ENCODE data around the gene IL17C.

DNA sequence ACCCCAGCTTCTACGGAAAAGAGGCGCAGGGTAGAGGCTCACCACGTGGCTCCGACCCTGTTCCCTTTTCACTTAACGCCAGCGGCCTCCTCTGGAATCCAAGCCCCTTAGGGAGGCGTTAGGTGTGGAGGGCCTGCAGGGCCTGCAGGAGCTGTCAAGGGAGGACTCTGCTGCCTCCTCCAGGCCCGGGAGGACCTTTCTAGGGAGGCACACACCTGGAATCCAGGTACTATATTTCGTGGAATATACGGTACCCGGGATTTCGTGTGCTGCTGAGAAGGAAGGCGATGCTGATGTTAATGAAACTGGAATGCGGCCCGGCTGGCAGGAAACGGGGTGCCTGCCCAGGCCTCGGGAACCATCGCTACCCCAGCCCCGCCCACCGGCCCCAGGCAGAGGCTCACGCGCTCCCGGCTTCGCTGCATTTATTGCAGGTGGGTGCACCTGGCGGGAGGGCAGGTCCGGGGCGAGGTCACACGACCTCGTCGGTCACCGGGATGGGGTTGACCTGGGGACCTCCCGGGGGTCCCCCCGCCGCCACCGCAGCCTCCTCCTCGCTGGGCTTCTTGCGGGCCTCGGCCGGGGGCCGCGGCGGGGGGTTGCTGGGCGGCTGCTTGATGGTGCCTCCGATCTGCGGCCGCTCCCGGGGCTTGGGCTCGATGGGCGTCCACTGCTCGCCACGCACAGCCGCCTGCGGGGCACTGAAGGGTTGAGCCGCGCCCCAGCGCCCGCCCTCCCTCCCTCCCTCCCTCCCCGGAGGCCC, 4.7 kb downstream of the IL17C start:
- TF ChIP-seq, protein P1, sequence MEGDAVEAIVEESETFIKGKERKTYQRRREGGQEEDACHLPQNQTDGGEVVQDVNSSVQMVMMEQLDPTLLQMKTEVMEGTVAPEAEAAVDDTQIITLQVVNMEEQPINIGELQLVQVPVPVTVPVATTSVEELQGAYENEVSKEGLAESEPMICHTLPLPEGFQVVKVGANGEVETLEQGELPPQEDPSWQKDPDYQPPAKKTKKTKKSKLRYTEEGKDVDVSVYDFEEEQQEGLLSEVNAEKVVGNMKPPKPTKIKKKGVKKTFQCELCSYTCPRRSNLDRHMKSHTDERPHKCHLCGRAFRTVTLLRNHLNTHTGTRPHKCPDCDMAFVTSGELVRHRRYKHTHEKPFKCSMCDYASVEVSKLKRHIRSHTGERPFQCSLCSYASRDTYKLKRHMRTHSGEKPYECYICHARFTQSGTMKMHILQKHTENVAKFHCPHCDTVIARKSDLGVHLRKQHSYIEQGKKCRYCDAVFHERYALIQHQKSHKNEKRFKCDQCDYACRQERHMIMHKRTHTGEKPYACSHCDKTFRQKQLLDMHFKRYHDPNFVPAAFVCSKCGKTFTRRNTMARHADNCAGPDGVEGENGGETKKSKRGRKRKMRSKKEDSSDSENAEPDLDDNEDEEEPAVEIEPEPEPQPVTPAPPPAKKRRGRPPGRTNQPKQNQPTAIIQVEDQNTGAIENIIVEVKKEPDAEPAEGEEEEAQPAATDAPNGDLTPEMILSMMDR (IDR thresholded peaks at IDR 0.05): no peak
- TF ChIP-seq POLR2A (IDR thresholded peaks at IDR 0.05): no peak

Measured in testis (tissue), 2 donors.